Right lobe of liver (tissue), 6 donors: ENCODE data around the gene KRTAP9-6. TPM values are rescaled to one million over a fixed set of nuclear protein-coding genes. Genes with fewer than 3 reads are reported as not detected.

Source experiments
- ATAC-seq, 4 donors: fragments of 200-7000 bp; cut with Tn5 transposase; one replicate each; pipeline ENCODE4 v1.9.1; 2020; ENCODE audit warnings: mild to moderate bottlenecking in 4 of 4, moderate library complexity in 4 of 4
- DNase-seq, 3 donors: peaks; one replicate each; pipeline ENCODE4 v3.0.0-alpha.2; 2020
- H3K27ac ChIP-seq, 3 donors: fragments of 200-600 bp; one replicate each; pipeline ENCODE4 v1.8.0; 2022
- H3K27me3 ChIP-seq, 2 donors: fragments of 200-600 bp; one replicate each; pipeline ENCODE4 v1.8.0; 2022
- H3K36me3 ChIP-seq, 4 donors: fragments of 200-600 bp; sonication (generic) in 1 of 4; one replicate each; pipeline versions ENCODE4 v1.5.1 to v1.8.0; 2017 to 2022; ENCODE audit warnings: control low read depth in 1 of 4
- H3K4me1 ChIP-seq, 4 donors: fragments of 200-600 bp; sonication (generic) in 1 of 4; one replicate each; pipeline versions ENCODE4 v1.5.1 to v1.8.0; 2017 to 2022; ENCODE audit warnings: control low read depth in 1 of 4
- H3K4me3 ChIP-seq, 3 donors: fragments of 200-600 bp; one replicate each; pipeline ENCODE4 v1.8.0; 2022
- H3K9me3 ChIP-seq, 4 donors: fragments of 200-600 bp; sonication (generic) in 1 of 4; one replicate each; pipeline versions ENCODE4 v1.5.1 to v1.8.0; 2017 to 2022; ENCODE audit warnings: control low read depth in 1 of 4
- CTCF ChIP-seq, 4 donors: fragments of 200-600 bp in 3 of 4; fragments of 450-650 bp in 1 of 4; IDR thresholded peaks; one replicate each; pipeline versions ENCODE4 v1.5.1 to v1.8.0; 2016 to 2022; ENCODE audit warnings: antibody characterized with exemption in 4 of 4, mild to moderate bottlenecking in 2 of 4
- POLR2A ChIP-seq: fragments of 450-650 bp; IDR thresholded peaks from one replicate; pipeline ENCODE4 v1.6.1; 2017; ENCODE audit warnings: antibody characterized with exemption, mild to moderate bottlenecking
- WGBS: methylation state at CpG from one replicate; pipeline ENCODE4 v1.1.6; 2018; ENCODE audit warnings: low coverage, low lambda C conversion rate; ENCODE audit not compliant: insufficient coverage; ENCODE audit errors: missing lambda C conversion rate; 5-methylcytosine and 5-hydroxymethylcytosine counted together
- intact Hi-C, 2 donors: fragments of 100-400 bp; cut with DNase I; formaldehyde crosslinking; loops; one replicate each; pipeline versions ENCODE4 v1.11.2 to v1.14.1; 2022
- total RNA-seq, 6 experiments: library from RNA; depleted of rRNA in 2 of 6; stranded (reverse); fragments of >200 nt in 2 of 6; fragmentation: NEBNext Ultra II Directional in 3 of 6; extraction: Animal tissue kit (Norgen Biotek cat#: 25700) in 3 of 6; gene quantifications; one replicate each; pipeline versions ENCODE4 v1.1.0 to v1.2.4, GENCODE V29; 2016 to 2023
- donor health status: DM: no; HTN: yes; CAD: no.
- donor health status: DM: no; HTN: no; CAD: no.
- donor health status: DM: no; HTN: no; CAD: no.
- donor health status: DM: no; HTN: yes; CAD: no.
- donor health status: DM: no; HTN: yes; CAD: no.

KRTAP9-6 gene
- total RNA-seq, 6 experiments from 2014 or later, result not detected

GRCh38 chr17:41294016-41294415, 28.8 kb downstream of the KRTAP9-6 start:
- no peak for DNase-seq
- no peak for TF ChIP-seq POLR2A
- no peak for TF ChIP-seq CTCF (IDR thresholded peaks at IDR 0.05)
- intact Hi-C loops, result no loop called here

GRCh38 chr17:41296846-41297245, 31.7 kb downstream of the KRTAP9-6 start:
- H3K27me3 ChIP-seq, result no peaks in the 10 kb centered on the region
- H3K4me1 ChIP-seq, result no peaks in the 10 kb centered on the region
- H3K27ac ChIP-seq, result no peak overlapping the region
- intact Hi-C loops, result no loop called here
- no peaks in the 10 kb centered on the region for H3K9me3 ChIP-seq
- H3K36me3 ChIP-seq, result no peaks in the 10 kb centered on the region
- H3K4me3 ChIP-seq, result no peak overlapping the region
- DNase-seq, result no peak
- ATAC-seq, result no peak
- TF ChIP-seq CTCF (IDR thresholded peaks at IDR 0.05), result no peak
- TF ChIP-seq POLR2A, result no peak
- WGBS, result 55% methylated on average over 1 of the region's 1 CpG

More at GRCh38 chr17:41294016-41294415, 28.8 kb downstream of the KRTAP9-6 start:
- H3K4me3 ChIP-seq, result no peak overlapping the region
- H3K27me3 ChIP-seq, result no peaks in the 10 kb centered on the region
- H3K36me3 ChIP-seq, result no peaks in the 10 kb centered on the region
- no peak overlapping the region for H3K27ac ChIP-seq
- no peak for ATAC-seq
- WGBS, result 33% methylated on average over 1 of the region's 1 CpG
- no peaks in the 10 kb centered on the region for H3K4me1 ChIP-seq
- no peaks in the 10 kb centered on the region for H3K9me3 ChIP-seq

GRCh38 chr17:41298458-41299135, 33.4 kb downstream of the KRTAP9-6 start:
- Histone ChIP-seq H3K27me3 (no peaks in the 10 kb centered on the region), H3K4me3 (no peak overlapping the region), H3K9me3 (no peaks in the 10 kb centered on the region), H3K36me3 (no peaks in the 10 kb centered on the region), H3K4me1 (no peaks in the 10 kb centered on the region), H3K27ac (no peak overlapping the region)
- intact Hi-C loops, result no loop called here
- ATAC-seq (no peak), DNase-seq (no peak)
- TF ChIP-seq CTCF (IDR thresholded peaks at IDR 0.05), result no peak
- TF ChIP-seq POLR2A, result no peak
- 68% methylated on average over 8 of the region's 20 CpGs for WGBS

- Histone ChIP-seq H3K27me3 (no peaks in the 10 kb centered on the region), H3K36me3 (no peaks in the 10 kb centered on the region), H3K4me1 (no peaks in the 10 kb centered on the region), H3K27ac (no peak overlapping the region), H3K9me3 (no peaks in the 10 kb centered on the region), H3K4me3 (no peak overlapping the region)
- ATAC-seq (no peak), DNase-seq (no peak)
- intact Hi-C loops, result no loop called here
- TF ChIP-seq POLR2A (no peak), CTCF (IDR thresholded peaks at IDR 0.05) (no peak)
- WGBS, result 51% methylated on average over 5 of the region's 5 CpGs
Observed at GRCh38 chr17:41301204-41301790, 36.1 kb downstream of the KRTAP9-6 start.
